HEK293 (cell line): ENCODE measurements around the gene PKDREJ.
"Not testable (repeated sequence)": the region's sequence is repeated elsewhere in the genome, so short reads cannot be mapped to it uniquely, and the experiment has no call there.

Experiments used
- CTCF ChIA-PET: fragments of 350-600 bp; formaldehyde crosslinking; extraction: SDS; loops from one replicate; lab custom pipeline; 2021; ENCODE audit warnings: antibody characterized with exemption; lab: Yijun Ruan, JAX
- POLR2A ChIA-PET: fragments of 300-600 bp; formaldehyde crosslinking; extraction: SDS; loops from one replicate; lab custom pipeline; 2020; ENCODE audit warnings: antibody characterized with exemption, inconsistent platforms; lab: Yijun Ruan, JAX
- H3K27ac ChIP-seq: fragments of 200-500 bp; sonication (Bioruptor generic); 2 replicates; pipeline ENCODE4 v1.5.1; 2014; ENCODE audit warnings: low read depth, low read length, control low read depth, inconsistent platforms; ENCODE audit errors: extremely low read depth
- H3K36me3 ChIP-seq, 2 experiments: fragments of 200-500 bp in 1 of 2; sonication (Bioruptor generic) in 1 of 2; 1 replicate in 1 of 2; 2 replicates in 1 of 2; pipeline ENCODE4 v1.5.1; 2014 to 2017; ENCODE audit warnings: inconsistent platforms in 2 of 2, low read length in 2 of 2; ENCODE audit not compliant: control insufficient read depth in 2 of 2, insufficient read depth in 1 of 2
- H3K4me1 ChIP-seq: fragments of 200-500 bp; sonication (Bioruptor generic); 2 replicates; pipeline ENCODE4 v1.5.1; 2014; ENCODE audit warnings: mild to moderate bottlenecking, low read length, inconsistent platforms; ENCODE audit not compliant: control insufficient read depth, insufficient read depth
- H3K4me3 ChIP-seq: 2 replicates; pipeline ENCODE4 v1.5.1; 2011; ENCODE audit warnings: low read depth, mild to moderate bottlenecking, control low read depth, low read length, moderate library complexity
- H3K9me3 ChIP-seq: fragments of 200-500 bp; sonication (Bioruptor generic); 2 replicates; pipeline ENCODE4 v1.5.1; 2014; ENCODE audit warnings: low read depth, low read length, inconsistent platforms; ENCODE audit not compliant: control insufficient read depth, insufficient read depth
- EGR2 ChIP-seq: fragments of 450-650 bp; formaldehyde crosslinking; IDR thresholded peaks from 2 replicates; pipeline ENCODE4 v1.5.1; 2016; ENCODE audit warnings: low read depth, missing biosample characterization, missing genetic modification characterization
- KLF1 ChIP-seq: fragments of 450-650 bp; formaldehyde crosslinking; IDR thresholded peaks from 2 replicates; pipeline ENCODE4 v1.5.1; 2016; ENCODE audit warnings: missing biosample characterization, missing genetic modification characterization
- KLF9 ChIP-seq: fragments of 450-650 bp; formaldehyde crosslinking; IDR thresholded peaks from 2 replicates; pipeline ENCODE4 v1.5.1; 2016; ENCODE audit warnings: missing biosample characterization, missing genetic modification characterization, low read depth
- PRDM10 ChIP-seq: fragments of 450-650 bp; formaldehyde crosslinking; IDR thresholded peaks from 2 replicates; pipeline ENCODE4 v1.5.1; 2016; ENCODE audit warnings: missing biosample characterization, missing genetic modification characterization
- ZBTB20 ChIP-seq: fragments of 450-650 bp; formaldehyde crosslinking; IDR thresholded peaks from 2 replicates; pipeline ENCODE4 v1.5.1; 2016; ENCODE audit warnings: missing biosample characterization, missing genetic modification characterization
- ZFP3 ChIP-seq: fragments of 450-650 bp; formaldehyde crosslinking; IDR thresholded peaks from 2 replicates; pipeline ENCODE4 v1.5.1; 2016; ENCODE audit warnings: low read depth, missing biosample characterization, missing genetic modification characterization
- ZNF121 ChIP-seq: fragments of 450-650 bp; formaldehyde crosslinking; IDR thresholded peaks from 2 replicates; pipeline ENCODE4 v1.5.1; 2016; ENCODE audit warnings: missing biosample characterization, missing genetic modification characterization
- ZNF155 ChIP-seq: fragments of 450-650 bp; formaldehyde crosslinking; IDR thresholded peaks from 2 replicates; pipeline ENCODE4 v1.5.1; 2016; ENCODE audit warnings: missing biosample characterization, missing genetic modification characterization
- ZNF274 ChIP-seq, 2 experiments: fragments of 200-500 bp in 1 of 2; fragments of 450-650 bp in 1 of 2; sonication (Bioruptor generic) in 1 of 2; formaldehyde crosslinking in 1 of 2; IDR thresholded peaks; 2 replicates each; pipeline versions ENCODE4 v1.5.1 to v1.6.1; 2014 to 2016; ENCODE audit warnings: borderline replicate concordance in 1 of 2, inconsistent platforms in 1 of 2, low read length in 1 of 2, missing biosample characterization in 1 of 2, missing genetic modification characterization in 1 of 2
- ZNF324 ChIP-seq: fragments of 450-650 bp; formaldehyde crosslinking; IDR thresholded peaks from 2 replicates; pipeline ENCODE4 v1.5.1; 2016; ENCODE audit warnings: missing biosample characterization, missing genetic modification characterization
- ZNF473 ChIP-seq: fragments of 450-650 bp; formaldehyde crosslinking; IDR thresholded peaks from 2 replicates; pipeline ENCODE4 v1.5.1; 2017; ENCODE audit warnings: missing biosample characterization, missing genetic modification characterization
- ZNF488 ChIP-seq: fragments of 450-650 bp; formaldehyde crosslinking; IDR thresholded peaks from 2 replicates; pipeline ENCODE4 v1.5.1; 2016; ENCODE audit warnings: missing biosample characterization, missing genetic modification characterization
- ZNF544 ChIP-seq: fragments of 450-650 bp; formaldehyde crosslinking; IDR thresholded peaks from 2 replicates; pipeline ENCODE4 v1.5.0; 2017; ENCODE audit warnings: missing biosample characterization, missing genetic modification characterization
- ZNF610 ChIP-seq: fragments of 450-650 bp; formaldehyde crosslinking; IDR thresholded peaks from 2 replicates; pipeline ENCODE4 v1.5.1; 2016; ENCODE audit warnings: missing biosample characterization, missing genetic modification characterization, borderline replicate concordance
- ZNF660 ChIP-seq: fragments of 450-650 bp; IDR thresholded peaks from 2 replicates; pipeline ENCODE4 v1.5.1; 2018; ENCODE audit warnings: missing biosample characterization, mild to moderate bottlenecking, missing genetic modification characterization
- ZNF664 ChIP-seq: fragments of 450-650 bp; formaldehyde crosslinking; IDR thresholded peaks from 2 replicates; pipeline ENCODE4 v1.5.1; 2016; ENCODE audit warnings: missing biosample characterization, missing genetic modification characterization
- ZXDB ChIP-seq: fragments of 450-650 bp; formaldehyde crosslinking; IDR thresholded peaks from 2 replicates; pipeline ENCODE4 v1.5.1; 2016; ENCODE audit warnings: missing biosample characterization, missing genetic modification characterization

Gene PKDREJ, protein sequence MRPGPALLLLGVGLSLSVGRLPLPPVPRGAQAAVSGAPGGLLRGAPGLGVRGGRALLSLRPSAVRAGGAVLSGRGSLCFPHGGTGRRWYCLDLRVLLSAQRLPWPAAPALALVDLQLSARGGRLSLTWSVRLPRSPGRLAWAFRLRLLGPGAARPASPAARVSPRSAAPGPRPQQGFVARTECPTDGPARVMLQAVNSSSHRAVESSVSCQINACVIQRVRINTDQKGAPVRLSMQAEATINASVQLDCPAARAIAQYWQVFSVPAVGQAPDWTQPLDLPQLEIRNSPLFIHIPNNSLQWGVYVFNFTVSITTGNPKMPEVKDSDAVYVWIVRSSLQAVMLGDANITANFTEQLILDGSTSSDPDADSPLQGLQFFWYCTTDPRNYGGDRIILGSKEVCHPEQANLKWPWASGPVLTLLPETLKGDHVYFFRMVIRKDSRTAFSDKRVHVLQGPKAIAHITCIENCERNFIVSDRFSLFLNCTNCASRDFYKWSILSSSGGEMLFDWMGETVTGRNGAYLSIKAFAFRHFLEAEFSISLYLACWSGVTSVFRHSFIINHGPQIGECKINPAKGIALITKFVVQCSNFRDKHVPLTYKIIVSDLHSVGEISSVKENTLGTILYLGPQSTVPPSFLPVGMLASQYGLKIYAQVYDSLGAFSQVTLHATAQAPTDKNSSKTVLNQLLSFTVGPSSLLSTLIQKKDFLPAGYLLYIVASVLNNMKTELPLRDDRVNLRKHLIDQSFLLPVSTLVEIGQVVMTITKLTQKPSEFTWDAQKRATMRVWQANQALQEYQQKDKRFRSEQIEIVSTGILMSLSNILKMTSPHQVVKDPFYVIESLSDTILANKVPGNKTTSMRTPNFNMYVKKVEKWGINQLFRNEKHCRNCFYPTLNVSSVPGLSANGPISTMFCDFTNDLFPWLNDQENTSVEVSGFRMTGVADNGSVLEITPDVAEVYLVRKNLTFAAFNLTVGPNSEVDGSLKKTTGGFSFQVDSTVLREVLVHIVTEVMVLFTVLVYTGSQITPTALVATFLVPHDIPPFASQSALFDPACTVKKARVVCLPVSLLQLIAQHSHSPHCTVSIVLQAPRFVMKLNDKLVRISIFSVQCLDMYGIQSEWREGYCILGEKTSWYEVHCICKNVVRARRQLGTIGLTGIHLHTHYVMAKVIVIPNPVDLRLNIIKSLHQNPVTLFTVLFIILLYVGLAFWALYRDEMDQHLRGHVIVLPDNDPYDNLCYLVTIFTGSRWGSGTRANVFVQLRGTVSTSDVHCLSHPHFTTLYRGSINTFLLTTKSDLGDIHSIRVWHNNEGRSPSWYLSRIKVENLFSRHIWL (N-terminal part only)

GRCh38 chr22:46263216-46263590 is at the start of gene PKDREJ:
PKDREJ (minus strand) TSS chr22:46263343; CDS start chr22:46263322, 21 bp downstream.
- Histone ChIP-seq H3K27ac (no peak within 1 kb of the TSS), H3K4me1 (no peaks in the 10 kb centered on the region), H3K36me3 (no peaks in the 10 kb centered on the region), H3K9me3 (no peaks in the 10 kb centered on the region), H3K4me3 (no peak within 1 kb of the TSS)
- no peak for TF ChIP-seq ZNF473 (tag by site-specific recombination)
- no peak for TF ChIP-seq ZXDB (tag by site-specific recombination)
- no peak for TF ChIP-seq ZNF324 (tag by site-specific recombination)
- TF ChIP-seq PRDM10 (tag by site-specific recombination) = no peak
- no peak for TF ChIP-seq ZNF274 (IDR thresholded peaks at IDR 0.05; ENCODE audit: low read length)
- TF ChIP-seq ZNF274 (tag by site-specific recombination; IDR thresholded peaks at IDR 0.05; ENCODE audit: borderline replicate concordance) = no peak
- TF ChIP-seq ZNF664 (tag by site-specific recombination) = no peak
- CTCF ChIA-PET = no interaction called here
- POLR2A ChIA-PET = no interaction called here

- POLR2A ChIA-PET = interaction anchor here (0.7 kb wide), 1 partner anchor 28 kb away, joined by 7 read pairs; no protein-coding TSS in a partner anchor
- CTCF ChIA-PET = interaction anchor here (0.6 to 7.5 kb wide), 9 partner anchors 8 to 317 kb away, joined by 3 to 65 read pairs (median 3); no protein-coding TSS in a partner anchor
- TF ChIP-seq ZNF121 (tag by site-specific recombination) = peak; percentile 82
- peaks cover 76 to 93% of the 10 kb centered on the region in 2 experiments for H3K36me3 ChIP-seq
- not testable (repeated sequence) for H3K4me3 ChIP-seq, H3K4me1 ChIP-seq, H3K27ac ChIP-seq, H3K9me3 ChIP-seq
Measured at GRCh38 chr22:46312848-46313247, 49.7 kb upstream of the PKDREJ start.

GRCh38 chr22:46312056-46312455 is 48.9 kb upstream of the PKDREJ start:
- CTCF ChIA-PET = interaction anchor here (0.7 to 7.5 kb wide), 6 partner anchors 9 to 316 kb away, joined by 3 to 65 read pairs (median 4); no protein-coding TSS in a partner anchor
- Histone ChIP-seq H3K4me1 (no peaks in the 10 kb centered on the region), H3K27ac (no peak overlapping the region), H3K4me3 (no peak overlapping the region), H3K9me3 (no peaks in the 10 kb centered on the region), H3K36me3 (peaks cover 77 to 86% of the 10 kb centered on the region in 2 experiments)
- POLR2A ChIA-PET = interaction anchor here (1.0 kb wide), 1 partner anchor 16 kb away, joined by 3 read pairs; no protein-coding TSS in a partner anchor
- TF ChIP-seq KLF9 (tag by site-specific recombination) = no peak
- no peak for TF ChIP-seq ZNF544 (tag by site-specific recombination)
- TF ChIP-seq KLF1 (tag by site-specific recombination) = no peak
- no peak for TF ChIP-seq ZNF155 (tag by site-specific recombination)
- TF ChIP-seq ZFP3 (tag by site-specific recombination) = no peak
- no peak for TF ChIP-seq ZBTB20 (tag by site-specific recombination)
- TF ChIP-seq ZNF488 (tag by site-specific recombination) = no peak
- TF ChIP-seq ZNF660 (tag by site-specific recombination) = no peak
- TF ChIP-seq PRDM10 (tag by site-specific recombination) = no peak
- no peak for TF ChIP-seq ZNF610 (tag by site-specific recombination)
- no peak for TF ChIP-seq EGR2
